Loucy (cell line): ENCODE data around the gene ETV5.
A peak's percentile ranks its signal among the peaks of the same experiment; 100 is the strongest.
"Not testable (repeated sequence)": the region's sequence is repeated elsewhere in the genome, so short reads cannot be mapped to it uniquely, and the experiment has no call there.

Source experiments
- H2AFZ ChIP-seq: fragments of 200-600 bp; sonication (generic); 2 replicates; pipeline ENCODE4 v1.6.0; 2016; ENCODE audit warnings: antibody characterized with exemption, mild to moderate bottlenecking, low read length, moderate library complexity
- H3F3A ChIP-seq: fragments of 200-600 bp; 2 replicates; pipeline ENCODE4 v1.6.0; 2016; ENCODE audit warnings: antibody characterized with exemption, low read depth, mild to moderate bottlenecking
- H3K27me3 ChIP-seq: fragments of 200-600 bp; sonication (generic); 2 replicates; pipeline ENCODE4 v1.6.1; 2014; ENCODE audit warnings: low read length, mild to moderate bottlenecking; ENCODE audit not compliant: insufficient read depth, poor library complexity, severe bottlenecking
- H3K36me3 ChIP-seq: fragments of 200-600 bp; sonication (generic); 2 replicates; pipeline ENCODE4 v1.6.1; 2016; ENCODE audit warnings: low read length; ENCODE audit not compliant: insufficient read depth
- H3K4me1 ChIP-seq: fragments of 200-600 bp; sonication (generic); 2 replicates; pipeline ENCODE4 v1.5.1; 2014; ENCODE audit warnings: low read length, mild to moderate bottlenecking; ENCODE audit not compliant: insufficient read depth, poor library complexity, severe bottlenecking
- H3K4me2 ChIP-seq: fragments of 200-600 bp; sonication (generic); 2 replicates; pipeline ENCODE4 v1.6.0; 2014; ENCODE audit warnings: antibody characterized with exemption, low read length, low read depth, mild to moderate bottlenecking; ENCODE audit not compliant: poor library complexity, severe bottlenecking
- H3K4me3 ChIP-seq: fragments of 200-600 bp; sonication (generic); 2 replicates; pipeline ENCODE4 v1.5.1; 2014; ENCODE audit warnings: low read length, mild to moderate bottlenecking, mixed read lengths; ENCODE audit not compliant: poor library complexity, severe bottlenecking
- H3K79me2 ChIP-seq: fragments of 200-600 bp; sonication (generic); 2 replicates; pipeline ENCODE4 v1.6.1; 2014; ENCODE audit warnings: low read length; ENCODE audit not compliant: insufficient read depth
- H3K9ac ChIP-seq: fragments of 200-600 bp; sonication (generic); 2 replicates; pipeline ENCODE4 v1.6.0; 2014; ENCODE audit warnings: mild to moderate bottlenecking, low read depth, low read length, moderate library complexity; ENCODE audit not compliant: poor library complexity, severe bottlenecking
- H3K9me2 ChIP-seq: fragments of 200-600 bp; sonication (generic); replicated peaks from 2 replicates; pipeline ENCODE4 v1.6.1; 2016; ENCODE audit warnings: low read depth, low read length, mixed read lengths
- H3K9me3 ChIP-seq: fragments of 200-600 bp; sonication (generic); 2 replicates; pipeline ENCODE4 v1.6.1; 2014; ENCODE audit warnings: mild to moderate bottlenecking, antibody characterized with exemption, low read length, low read depth; ENCODE audit not compliant: insufficient read depth
- H4K20me1 ChIP-seq: fragments of 200-600 bp; sonication (generic); 2 replicates; pipeline ENCODE4 v1.6.0; 2014; ENCODE audit warnings: antibody characterized with exemption, low read length, mild to moderate bottlenecking; ENCODE audit not compliant: insufficient read depth, poor library complexity, severe bottlenecking
- CTCF ChIP-seq: fragments of 200-600 bp; sonication (generic); conservative IDR thresholded peaks from 2 replicates; pipeline ENCODE4 v1.5.1; 2014; ENCODE audit warnings: mild to moderate bottlenecking, antibody characterized with exemption, low read length
- EZH2phosphoT487 ChIP-seq: fragments of 200-600 bp; IDR thresholded peaks from 2 replicates; pipeline ENCODE4 v1.6.1; 2018; ENCODE audit warnings: antibody characterized with exemption, mild to moderate bottlenecking, moderate library complexity, borderline replicate concordance

Gene ETV5

DNA sequence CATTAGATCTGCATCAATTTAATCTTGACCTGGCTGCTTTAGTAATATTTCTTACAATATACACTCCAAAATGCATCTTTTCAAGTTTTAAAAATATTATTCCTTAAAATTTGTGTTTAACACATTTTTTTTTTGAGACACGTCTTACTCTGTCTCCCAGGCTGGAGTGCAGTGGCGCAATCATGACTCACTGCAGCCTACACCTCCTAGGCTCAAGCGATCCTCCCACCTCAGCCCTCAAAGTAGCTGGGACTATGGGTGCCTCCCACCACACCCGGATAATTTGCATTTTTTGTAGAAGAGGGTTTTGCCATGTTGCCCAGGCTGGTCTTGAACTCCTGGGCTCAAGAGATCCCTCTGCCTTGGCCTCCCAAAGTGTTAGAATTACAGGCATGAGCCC is 73.6 kb downstream of the ETV5 start:
- Histone ChIP-seq H3K9me3 (peaks cover 13% of the 10 kb centered on the region; the same call in 1 of the 2 replicates), H4K20me1 (no peaks in the 10 kb centered on the region), H3F3A (peaks cover 9% of the 10 kb centered on the region; the same call in 1 of the 2 replicates), H3K9me2 (no peaks in the 10 kb centered on the region), H3K9ac (no peak overlapping the region), H2AFZ (no peak overlapping the region), H3K36me3 (no peaks in the 10 kb centered on the region), H3K27me3 (no peaks in the 10 kb centered on the region), H3K4me2 (no peak overlapping the region), H3K4me3 (no peak overlapping the region), H3K4me1 (peaks cover 17% of the 10 kb centered on the region), H3K79me2 (no peaks in the 10 kb centered on the region)
- no peak for TF ChIP-seq EZH2phosphoT487

- Histone ChIP-seq H3K27me3 (no peaks in the 10 kb centered on the region), H3K4me3 (peak overlapping the region; percentile 34)
Observed at GRCh38 chr3:186032321-186032720, 76.6 kb downstream of the ETV5 start.

GRCh38 chr3:186025993-186026392 is 82.9 kb downstream of the ETV5 start:
- not testable (repeated sequence) for H3K27me3 ChIP-seq, H3K79me2 ChIP-seq, H4K20me1 ChIP-seq, H3K9me3 ChIP-seq, H3K36me3 ChIP-seq, H3K9me2 ChIP-seq
- H3F3A ChIP-seq, result peaks cover 23% of the 10 kb centered on the region
- peak overlapping the region; percentile 33 for H3K9ac ChIP-seq
- H3K4me3 ChIP-seq, result peak overlapping the region; percentile 28
- H3K4me1 ChIP-seq, result peaks cover 55% of the 10 kb centered on the region
- peak overlapping the region; percentile 52 for H3K4me2 ChIP-seq
- peak overlapping the region; percentile 47; the same call in 1 of the 2 replicates for H2AFZ ChIP-seq

More at GRCh38 chr3:186032321-186032720, 76.6 kb downstream of the ETV5 start:
- H3K79me2 ChIP-seq, result no peaks in the 10 kb centered on the region
- no peaks in the 10 kb centered on the region for H4K20me1 ChIP-seq
- peaks cover 9% of the 10 kb centered on the region; the same call in 1 of the 2 replicates for H3F3A ChIP-seq
- H3K9me2 ChIP-seq, result no peaks in the 10 kb centered on the region
- TF ChIP-seq CTCF, result no peak
- no peak for TF ChIP-seq EZH2phosphoT487
- peaks cover 13% of the 10 kb centered on the region; the same call in 1 of the 2 replicates for H3K9me3 ChIP-seq
- no peak overlapping the region for H3K9ac ChIP-seq
- H3K4me1 ChIP-seq, result peaks cover 32% of the 10 kb centered on the region
- H3K4me2 ChIP-seq, result peak overlapping the region; percentile 32
- H2AFZ ChIP-seq, result no peak overlapping the region
- H3K36me3 ChIP-seq, result no peaks in the 10 kb centered on the region

DNA sequence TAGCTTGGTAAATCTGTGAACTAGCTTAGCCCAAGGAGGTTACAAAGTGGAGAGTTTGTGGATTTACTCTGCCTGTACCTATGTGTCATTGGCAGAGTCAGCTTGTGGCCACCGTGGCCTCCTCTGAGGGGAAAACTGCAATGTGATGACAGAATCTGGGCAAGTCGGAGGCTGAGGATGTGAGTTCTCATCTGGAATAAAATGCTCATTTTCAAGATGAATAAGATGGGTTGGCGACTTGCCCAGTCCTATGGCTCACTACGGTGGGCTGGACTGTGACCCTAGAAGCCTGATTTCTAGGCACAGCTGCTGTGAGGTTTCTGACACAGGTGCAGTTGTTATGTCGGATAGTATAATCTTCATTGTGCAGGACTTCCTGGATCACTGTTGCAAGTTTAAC is 83.7 kb downstream of the ETV5 start:
- H3K4me1 ChIP-seq, result peaks cover 53% of the 10 kb centered on the region
- peaks cover 23% of the 10 kb centered on the region for H3F3A ChIP-seq
- H3K4me3 ChIP-seq, result peak overlapping the region; percentile 5
- H3K4me2 ChIP-seq, result peak overlapping the region; percentile 52
- no peak overlapping the region; the same call in 1 of the 2 replicates for H2AFZ ChIP-seq
- no peaks in the 10 kb centered on the region for H3K36me3 ChIP-seq
- H4K20me1 ChIP-seq, result no peaks in the 10 kb centered on the region
- peak overlapping the region; percentile 49 for H3K9ac ChIP-seq
- H3K79me2 ChIP-seq, result no peaks in the 10 kb centered on the region
- no peak for TF ChIP-seq EZH2phosphoT487
- H3K27me3 ChIP-seq, result no peaks in the 10 kb centered on the region
- no peaks in the 10 kb centered on the region for H3K9me3 ChIP-seq
- no peaks in the 10 kb centered on the region for H3K9me2 ChIP-seq
